ENCODE results near the gene CDH11. TPM values are rescaled to one million over a fixed set of nuclear protein-coding genes. Genes with fewer than 3 reads are reported as not detected.

Gene CDH11
- total RNA-seq, 3 donors from 2014 or later = 6.4 to 24.7 (median 12.6) TPM

DNA sequence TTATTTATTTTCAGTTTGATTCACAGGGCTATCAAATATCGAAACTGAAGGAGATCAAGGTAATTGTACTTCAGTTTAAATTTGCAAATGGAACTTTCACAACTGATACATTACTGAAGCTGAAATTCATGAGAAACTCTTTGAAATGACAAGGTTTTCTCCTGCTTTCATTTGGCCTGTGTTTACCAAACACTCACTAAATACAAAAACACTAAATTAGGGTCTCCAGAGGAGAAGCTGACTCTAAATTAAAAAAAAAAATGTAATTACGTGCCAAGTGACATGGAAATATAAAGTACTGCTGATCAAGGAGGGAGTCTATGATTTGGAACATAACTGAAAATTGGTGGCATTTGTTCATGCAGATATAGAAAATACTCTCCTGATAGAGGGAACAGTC, 205.8 kb downstream of the CDH11 start:
- intact Hi-C loops (cut with DNase I, micrococcal nuclease) = no loop called here
- Histone ChIP-seq H3K4me3 (no peak overlapping the region), H3K36me3 (ENCODE audit: low read depth) (no peaks in the 10 kb centered on the region), H3K4me1 (ENCODE audit: low read depth) (no peaks in the 10 kb centered on the region), H3K9me3 (no peaks in the 10 kb centered on the region)
- TF ChIP-seq, protein P1, sequence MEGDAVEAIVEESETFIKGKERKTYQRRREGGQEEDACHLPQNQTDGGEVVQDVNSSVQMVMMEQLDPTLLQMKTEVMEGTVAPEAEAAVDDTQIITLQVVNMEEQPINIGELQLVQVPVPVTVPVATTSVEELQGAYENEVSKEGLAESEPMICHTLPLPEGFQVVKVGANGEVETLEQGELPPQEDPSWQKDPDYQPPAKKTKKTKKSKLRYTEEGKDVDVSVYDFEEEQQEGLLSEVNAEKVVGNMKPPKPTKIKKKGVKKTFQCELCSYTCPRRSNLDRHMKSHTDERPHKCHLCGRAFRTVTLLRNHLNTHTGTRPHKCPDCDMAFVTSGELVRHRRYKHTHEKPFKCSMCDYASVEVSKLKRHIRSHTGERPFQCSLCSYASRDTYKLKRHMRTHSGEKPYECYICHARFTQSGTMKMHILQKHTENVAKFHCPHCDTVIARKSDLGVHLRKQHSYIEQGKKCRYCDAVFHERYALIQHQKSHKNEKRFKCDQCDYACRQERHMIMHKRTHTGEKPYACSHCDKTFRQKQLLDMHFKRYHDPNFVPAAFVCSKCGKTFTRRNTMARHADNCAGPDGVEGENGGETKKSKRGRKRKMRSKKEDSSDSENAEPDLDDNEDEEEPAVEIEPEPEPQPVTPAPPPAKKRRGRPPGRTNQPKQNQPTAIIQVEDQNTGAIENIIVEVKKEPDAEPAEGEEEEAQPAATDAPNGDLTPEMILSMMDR (IDR thresholded peaks at IDR 0.05) = no peak
- no peak for DNase-seq
- no peak for ATAC-seq

DNA sequence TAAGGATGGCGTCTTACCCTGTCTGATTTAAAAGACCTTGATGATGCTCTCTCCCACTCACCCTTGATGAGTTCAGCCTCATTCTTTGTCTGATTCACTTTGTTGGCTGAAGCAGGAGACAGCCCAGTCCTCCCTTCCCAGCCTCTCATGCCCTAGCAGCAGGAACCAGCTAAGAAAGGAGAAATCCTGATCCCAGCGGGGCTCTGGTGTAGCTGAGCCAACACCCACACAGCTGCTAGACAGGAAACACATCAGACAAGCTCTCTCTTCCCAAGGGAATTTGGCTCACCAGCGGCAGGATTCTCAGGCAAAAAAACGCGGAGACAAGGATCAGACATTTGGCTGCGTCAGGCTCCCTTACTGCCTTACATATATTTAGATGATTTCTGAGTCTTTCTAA, 211.5 kb downstream of the CDH11 start:
- TF ChIP-seq, protein P1 (IDR thresholded peaks at IDR 0.05) = no peak
- Histone ChIP-seq H3K4me1 (ENCODE audit: low read depth) (no peaks in the 10 kb centered on the region), H3K36me3 (ENCODE audit: low read depth) (no peaks in the 10 kb centered on the region), H3K9me3 (no peaks in the 10 kb centered on the region), H3K4me3 (no peak overlapping the region)
- DNase-seq (peak in 1 of 3 donors; percentile 12), ATAC-seq (peak; percentile 40)
- intact Hi-C loops (cut with DNase I, micrococcal nuclease) = no loop called here

DNA sequence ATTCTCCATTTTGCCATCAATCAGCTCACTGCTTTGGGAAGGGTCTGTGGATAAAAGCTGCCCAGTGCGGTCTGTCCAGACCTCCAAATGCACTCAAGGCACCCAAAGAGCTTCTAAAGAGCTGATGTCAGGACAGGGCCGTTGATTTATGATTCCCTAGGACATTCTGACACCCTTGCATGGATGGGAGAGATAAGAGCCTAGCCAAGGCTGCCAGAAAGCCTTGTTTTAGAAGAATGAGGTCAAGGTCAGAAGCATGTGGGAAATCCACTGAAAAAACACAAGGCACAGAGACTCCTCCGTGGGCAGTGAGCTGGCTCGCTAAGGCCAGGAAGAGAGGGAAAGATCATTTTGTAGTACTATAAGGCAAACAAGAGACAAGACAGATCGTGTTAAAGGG, 214.0 kb downstream of the CDH11 start:
- ATAC-seq = no peak
- Histone ChIP-seq H3K4me1 (ENCODE audit: low read depth) (no peaks in the 10 kb centered on the region), H3K36me3 (ENCODE audit: low read depth) (no peaks in the 10 kb centered on the region), H3K9me3 (no peaks in the 10 kb centered on the region), H3K4me3 (no peak overlapping the region)
- intact Hi-C loops (cut with DNase I, micrococcal nuclease) = no loop called here
- DNase-seq = no peak
- TF ChIP-seq, protein P1 (IDR thresholded peaks at IDR 0.05) = no peak

DNA sequence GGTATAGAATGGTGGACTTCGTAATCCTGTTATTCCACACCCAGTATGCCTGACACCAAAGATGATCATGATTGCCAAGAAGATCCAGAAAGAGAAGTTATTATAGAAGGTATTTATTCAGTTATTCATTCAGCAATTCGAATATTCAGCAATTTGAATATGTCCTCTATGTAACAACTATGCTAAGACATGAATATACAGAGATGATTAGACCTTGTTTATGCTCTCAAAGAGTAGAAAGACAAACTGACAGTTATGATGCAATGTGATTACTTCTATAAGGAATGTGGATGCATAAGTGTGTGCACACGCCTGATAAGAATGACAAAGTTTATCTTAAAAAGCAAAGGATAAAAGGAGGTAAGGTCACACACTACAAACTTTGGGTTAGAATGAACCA, 218.1 kb downstream of the CDH11 start:
- H3K4me3 ChIP-seq = no peak overlapping the region
- no peaks in the 10 kb centered on the region for H3K36me3 ChIP-seq (ENCODE audit: low read depth)
- no peaks in the 10 kb centered on the region for H3K4me1 ChIP-seq (ENCODE audit: low read depth)
- intact Hi-C loops (cut with DNase I, micrococcal nuclease) = no loop called here
- no peaks in the 10 kb centered on the region for H3K9me3 ChIP-seq
- ATAC-seq (no peak), DNase-seq (no peak)
- TF ChIP-seq, protein P1 (IDR thresholded peaks at IDR 0.05) = no peak

DNA sequence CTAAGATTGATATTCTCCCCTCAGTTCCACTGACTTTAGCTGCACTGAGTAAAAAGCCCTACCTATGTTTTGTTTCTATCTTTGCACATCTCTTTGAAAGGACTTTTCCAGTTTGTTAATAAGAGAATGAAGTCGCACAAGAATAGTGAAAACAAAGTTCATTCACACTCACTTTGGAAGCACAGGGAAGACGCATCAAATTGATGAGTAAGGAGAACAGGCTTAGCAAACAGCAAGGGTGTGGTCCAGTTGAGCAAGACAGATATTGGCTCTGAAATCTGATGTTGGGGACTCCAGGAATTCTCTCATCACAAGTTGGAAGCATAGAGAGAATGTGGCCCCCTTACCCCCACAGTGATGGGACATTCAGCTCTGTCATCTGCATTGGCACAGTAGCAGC, 221.3 kb downstream of the CDH11 start:
- H3K9me3 ChIP-seq = no peaks in the 10 kb centered on the region
- TF ChIP-seq, protein P1 (IDR thresholded peaks at IDR 0.05) = no peak
- ATAC-seq = no peak
- no peak overlapping the region for H3K4me3 ChIP-seq
- intact Hi-C loops (cut with DNase I, micrococcal nuclease) = no loop called here
- DNase-seq = no peak
- no peaks in the 10 kb centered on the region for H3K36me3 ChIP-seq (ENCODE audit: low read depth)
- no peaks in the 10 kb centered on the region for H3K4me1 ChIP-seq (ENCODE audit: low read depth)

DNA sequence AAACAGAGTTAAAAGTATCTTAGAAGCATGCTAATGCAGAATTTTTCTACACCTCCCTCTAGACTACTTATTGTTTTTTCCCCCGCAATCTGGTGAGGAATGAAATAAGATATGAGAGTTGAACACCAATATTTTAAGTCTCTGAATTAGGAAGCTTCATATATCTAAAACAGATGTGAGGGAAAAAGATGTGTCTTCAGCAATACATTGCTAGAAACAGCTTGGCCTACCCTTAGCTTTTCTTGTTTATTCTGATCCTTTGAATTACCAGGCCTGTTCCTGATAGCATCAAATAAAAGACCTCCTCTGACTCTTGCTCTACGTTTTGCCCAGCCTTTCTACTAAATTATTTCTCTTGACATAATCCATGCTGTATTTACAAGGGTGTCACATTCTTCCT, 221.8 kb downstream of the CDH11 start:
- Histone ChIP-seq H3K9me3 (no peaks in the 10 kb centered on the region), H3K4me3 (no peak overlapping the region), H3K36me3 (ENCODE audit: low read depth) (no peaks in the 10 kb centered on the region), H3K4me1 (ENCODE audit: low read depth) (no peaks in the 10 kb centered on the region)
- TF ChIP-seq, protein P1 (IDR thresholded peaks at IDR 0.05) = no peak
- DNase-seq (no peak), ATAC-seq (no peak)
- intact Hi-C loops (cut with DNase I, micrococcal nuclease) = no loop called here

All from mucosa of descending colon (tissue), 3 donors.